DOHH2 (cell line): Measurements from ENCODE around the gene WWC1.

ENCODE experiments used
- EZH2phosphoT487 ChIP-seq: fragments of 200-600 bp; sonication (generic); IDR thresholded peaks from 2 replicates; pipeline ENCODE4 v1.6.1; 2017; ENCODE audit warnings: borderline replicate concordance, mild to moderate bottlenecking, antibody characterized with exemption, low read length, moderate library complexity, mixed read lengths
- TF ChIP-seq, protein P1 (sequence below): fragments of 200-600 bp; sonication (generic); IDR thresholded peaks from one replicate; pipeline ENCODE4 v1.5.1; 2014; ENCODE audit warnings: antibody characterized with exemption, mild to moderate bottlenecking, low read depth, low read length; ENCODE audit not compliant: poor library complexity, severe bottlenecking

DNA sequence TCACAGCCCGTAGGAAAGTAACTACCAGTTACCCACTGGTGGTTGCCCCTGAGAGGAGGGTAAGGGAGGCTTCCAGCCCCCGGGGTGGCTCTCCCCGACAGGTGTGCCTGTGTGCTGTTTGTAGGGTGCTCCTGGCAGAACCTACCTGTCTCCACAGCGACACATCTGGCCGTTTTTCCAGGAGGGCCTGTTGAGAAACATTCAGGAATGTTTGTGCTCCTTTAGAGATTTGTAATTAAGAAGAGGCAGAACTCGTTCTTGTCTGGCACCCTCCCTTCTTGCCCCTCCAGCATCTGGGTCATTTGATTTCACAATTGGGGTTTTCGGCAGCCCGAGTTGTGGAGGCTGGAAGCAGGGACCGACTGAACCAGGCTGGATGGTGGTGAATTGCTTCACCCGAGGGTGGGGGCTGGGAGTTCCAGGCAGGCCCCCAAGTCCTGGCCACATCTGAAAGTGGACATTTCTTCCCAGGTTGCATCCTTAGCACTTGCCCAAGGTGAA lies 74.2 kb downstream of the WWC1 start:
- TF ChIP-seq, protein P1, sequence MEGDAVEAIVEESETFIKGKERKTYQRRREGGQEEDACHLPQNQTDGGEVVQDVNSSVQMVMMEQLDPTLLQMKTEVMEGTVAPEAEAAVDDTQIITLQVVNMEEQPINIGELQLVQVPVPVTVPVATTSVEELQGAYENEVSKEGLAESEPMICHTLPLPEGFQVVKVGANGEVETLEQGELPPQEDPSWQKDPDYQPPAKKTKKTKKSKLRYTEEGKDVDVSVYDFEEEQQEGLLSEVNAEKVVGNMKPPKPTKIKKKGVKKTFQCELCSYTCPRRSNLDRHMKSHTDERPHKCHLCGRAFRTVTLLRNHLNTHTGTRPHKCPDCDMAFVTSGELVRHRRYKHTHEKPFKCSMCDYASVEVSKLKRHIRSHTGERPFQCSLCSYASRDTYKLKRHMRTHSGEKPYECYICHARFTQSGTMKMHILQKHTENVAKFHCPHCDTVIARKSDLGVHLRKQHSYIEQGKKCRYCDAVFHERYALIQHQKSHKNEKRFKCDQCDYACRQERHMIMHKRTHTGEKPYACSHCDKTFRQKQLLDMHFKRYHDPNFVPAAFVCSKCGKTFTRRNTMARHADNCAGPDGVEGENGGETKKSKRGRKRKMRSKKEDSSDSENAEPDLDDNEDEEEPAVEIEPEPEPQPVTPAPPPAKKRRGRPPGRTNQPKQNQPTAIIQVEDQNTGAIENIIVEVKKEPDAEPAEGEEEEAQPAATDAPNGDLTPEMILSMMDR = no peak
- TF ChIP-seq EZH2phosphoT487 = no peak
